GM12878 (cell line): ENCODE measurements around the gene TGIF2. TPM values are rescaled to one million over a fixed set of nuclear protein-coding genes. Genes with fewer than 3 reads are reported as not detected.

Experiments used
- ATAC-seq: fragments of 200-7000 bp; cut with Tn5 transposase; 3 replicates; pipeline ENCODE4 v1.9.1; 2020; ENCODE audit warnings: mild to moderate bottlenecking, moderate library complexity
- BruUV-seq: library from RNA; stranded (reverse); fragments of 400-500 nt; replicated peaks from 2 replicates; lab custom pipeline; 2021; lab: Mats Ljungman, UMichigan
- CTCF ChIA-PET: fragments of 300-600 bp; sonication (Branson Sonifier 250); formaldehyde crosslinking; extraction: SDS; loops from one replicate; lab custom pipeline; 2021; ENCODE audit warnings: inconsistent platforms; lab: Yijun Ruan, JAX
- POLR2A ChIA-PET: fragments of 350-600 bp; formaldehyde crosslinking; extraction: SDS; loops from one replicate; lab custom pipeline; 2021; ENCODE audit warnings: inconsistent platforms; lab: Charles Lee
- RAD21 ChIA-PET: fragments of 300-600 bp; sonication (Branson Sonifier 250); formaldehyde crosslinking; loops from one replicate; lab custom pipeline; 2023; ENCODE audit warnings: antibody characterized with exemption; ENCODE audit not compliant: unreplicated experiment; lab: Charles Lee
- SMC1A ChIA-PET: fragments of 300-600 bp; sonication (Branson Sonifier 250); formaldehyde crosslinking; loops from one replicate; lab custom pipeline; 2023; ENCODE audit not compliant: unreplicated experiment, uncharacterized antibody; lab: Charles Lee
- DNase-seq: peaks from one replicate; pipeline ENCODE4 v3.0.0-alpha.2; 2011; ENCODE audit warnings: low read depth, low spot score
- FAIRE-seq: peaks from 3 replicates; lab custom pipeline; 2011; peaks lifted over from hg19 to GRCh38; lab: Jason Lieb, UNC
- H2AFZ ChIP-seq: 2 replicates; pipeline ENCODE4 v1.6.0; 2011; ENCODE audit warnings: low read depth, low read length, control low read depth; ENCODE audit not compliant: control insufficient read depth
- H3K27ac ChIP-seq: 2 replicates; pipeline ENCODE4 v1.5.1; 2011; ENCODE audit warnings: control low read depth; ENCODE audit not compliant: control insufficient read depth, insufficient read depth
- H3K27me3 ChIP-seq, 2 experiments: replicated peaks in 1 of 2; 2 replicates each; pipeline versions ENCODE4 v1.6.0 to v1.6.1; 2011; ENCODE audit warnings: low read length in 1 of 2; ENCODE audit not compliant: control insufficient read depth in 2 of 2, insufficient read depth in 2 of 2
- H3K36me3 ChIP-seq, 2 experiments: 2 replicates each; pipeline ENCODE4 v1.5.1; 2011; ENCODE audit warnings: low read length in 1 of 2; ENCODE audit not compliant: control insufficient read depth in 2 of 2, insufficient read depth in 2 of 2
- H3K4me1 ChIP-seq: 2 replicates; pipeline ENCODE4 v1.6.1; 2011; ENCODE audit warnings: mild to moderate bottlenecking, low read length, moderate library complexity, mixed read lengths; ENCODE audit not compliant: control insufficient read depth, insufficient read depth
- H3K4me2 ChIP-seq: 2 replicates; pipeline ENCODE4 v1.6.0; 2011; ENCODE audit warnings: control low read depth; ENCODE audit not compliant: control insufficient read depth, insufficient read depth
- H3K4me3 ChIP-seq: fragments of 200-600 bp; sonication (generic); 2 replicates; pipeline ENCODE4 v1.5.1; 2016
- H3K79me2 ChIP-seq: 2 replicates; pipeline ENCODE4 v1.6.0; 2011; ENCODE audit warnings: low read length; ENCODE audit not compliant: control insufficient read depth, insufficient read depth
- H3K9ac ChIP-seq: 2 replicates; pipeline ENCODE4 v1.8.0; 2011; ENCODE audit warnings: low read length, control low read depth, mixed read lengths; ENCODE audit not compliant: control insufficient read depth, insufficient read depth
- H3K9me3 ChIP-seq: replicated peaks from 3 replicates; pipeline ENCODE4 v1.5.1; 2011; ENCODE audit warnings: mild to moderate bottlenecking, low read length; ENCODE audit not compliant: control insufficient read depth, insufficient read depth
- H4K20me1 ChIP-seq: 2 replicates; pipeline ENCODE4 v1.6.0; 2011; ENCODE audit not compliant: control insufficient read depth, insufficient read depth
- DPF2 ChIP-seq: fragments of 450-650 bp; IDR thresholded peaks from 2 replicates; pipeline ENCODE4 v1.6.1; 2017; ENCODE audit warnings: mild to moderate bottlenecking
- EED ChIP-seq: sonication (generic); IDR thresholded peaks from 2 replicates; pipeline ENCODE4 v1.6.1; 2016; ENCODE audit warnings: antibody characterized with exemption, low read depth
- MEF2B ChIP-seq: fragments of 450-650 bp; IDR thresholded peaks from 2 replicates; pipeline ENCODE4 v1.6.1; 2018; ENCODE audit warnings: mild to moderate bottlenecking, moderate library complexity; ENCODE audit not compliant: partially characterized antibody, poor library complexity, severe bottlenecking
- NR2C2 ChIP-seq: IDR thresholded peaks from 2 replicates; pipeline ENCODE4 v1.6.1; 2011; ENCODE audit warnings: borderline replicate concordance, low read depth; ENCODE audit not compliant: control insufficient read depth, insufficient read length
- NRF1 ChIP-seq: conservative IDR thresholded peaks from 2 replicates; pipeline ENCODE4 v1.6.1; 2011; ENCODE audit warnings: mild to moderate bottlenecking, low read depth, low read length, improper control_type of control experiment
- PAX5 ChIP-seq: IDR thresholded peaks from 2 replicates; pipeline ENCODE4 v1.6.1; 2011; ENCODE audit warnings: low read depth, low read length, borderline replicate concordance
- RELA ChIP-seq: fragments of 450-650 bp; IDR thresholded peaks from 2 replicates; pipeline ENCODE4 v1.8.0; 2014; ENCODE audit warnings: borderline replicate concordance; ENCODE audit not compliant: partially characterized antibody
- RFX5 ChIP-seq: IDR thresholded peaks from 2 replicates; pipeline ENCODE4 v1.6.1; 2011; ENCODE audit warnings: low read depth, low read length, improper control_type of control experiment
- SPI1 ChIP-seq: IDR thresholded peaks from 2 replicates; pipeline ENCODE4 v1.6.1; 2011; ENCODE audit warnings: low read depth, mild to moderate bottlenecking, low read length, moderate library complexity, borderline replicate concordance; ENCODE audit not compliant: insufficient read depth
- WRNIP1 ChIP-seq: IDR thresholded peaks from 2 replicates; pipeline ENCODE4 v1.6.1; 2011; ENCODE audit warnings: low read depth, low read length, improper control_type of control experiment, borderline replicate concordance
- WGBS: methylation state at CpG from one replicate; pipeline ENCODE4 v1.1.6; 2016; ENCODE audit warnings: low lambda C conversion rate; ENCODE audit not compliant: insufficient replicate concordance, insufficient coverage; ENCODE audit errors: missing lambda C conversion rate; 5-methylcytosine and 5-hydroxymethylcytosine counted together
- in situ Hi-C: fragments of 300-500 bp; cut with MboI; formaldehyde crosslinking; loops from 9 replicates; pipeline ENCODE4 v1.14.3; 2018; ENCODE audit warnings: mixed read lengths
- intact Hi-C: fragments of 100-400 bp; cut with micrococcal nuclease; formaldehyde crosslinking; loops from one replicate; pipeline ENCODE4 v1.14.2; 2022; ENCODE audit not compliant: unreplicated experiment
- polyA plus RNA-seq, 11 experiments: library from polyadenylated mRNA; depleted of rRNA in 4 of 11; unstranded in 6 of 11; stranded (reverse) in 5 of 11; fragments of >200 nt; fragmentation: Nextera tagmentation in 4 of 11; fragmentation: Illumina TruSeq in 1 of 11; extraction: Ambion mirVana in 4 of 11; extraction: Trizol in 1 of 11; gene quantifications; 1 replicate in 1 of 11; 2 replicates in 10 of 11; pipeline versions ENCODE4 v1.2.1 to v1.2.3, GENCODE V29; 2011 to 2016; ENCODE audit warnings: inconsistent platforms in 2 of 11, missing spikeins in 2 of 11, low read depth in 1 of 11
- total RNA-seq, 4 experiments: library from RNA; depleted of rRNA in 3 of 4; stranded (reverse); fragments of >200 nt in 3 of 4; fragmentation: Illumina TruSeq in 1 of 4; extraction: Trizol in 1 of 4; gene quantifications; 2 replicates each; pipeline versions ENCODE4 v1.2.1 to v1.2.3, GENCODE V29; 2013 to 2021
- TF ChIP-seq, protein P1 (sequence below): fragments of 450-650 bp; IDR thresholded peaks from 2 replicates; pipeline ENCODE4 v1.6.1; 2018; ENCODE audit warnings: mild to moderate bottlenecking, low read depth, moderate library complexity; ENCODE audit not compliant: partially characterized antibody
- TF ChIP-seq, protein P2 (sequence below): fragments of 450-650 bp; conservative IDR thresholded peaks from 2 replicates; pipeline ENCODE4 v1.6.1; 2017; ENCODE audit warnings: mild to moderate bottlenecking, moderate library complexity
- TF ChIP-seq, protein P3 (sequence below), 3 experiments: IDR thresholded peaks in 2 of 3; conservative IDR thresholded peaks in 1 of 3; 2 replicates each; pipeline ENCODE4 v1.5.1; 2011; ENCODE audit warnings: low read depth in 3 of 3, low read length in 3 of 3, mild to moderate bottlenecking in 3 of 3, control low read depth in 2 of 3, moderate library complexity in 2 of 3, inconsistent platforms in 1 of 3, mixed read lengths in 1 of 3; ENCODE audit not compliant: control insufficient read depth in 2 of 3, insufficient read depth in 1 of 3; ENCODE audit errors: extremely low read depth in 1 of 3
- TF ChIP-seq, protein P4 (sequence below): fragments of 150-350 bp; IDR thresholded peaks from 2 replicates; pipeline ENCODE4 v1.6.1; 2014; ENCODE audit warnings: mild to moderate bottlenecking, low read depth, low read length

Gene TGIF2
- total and polyA plus RNA-seq, 10 of the 15 experiments (the other 5 are each of a cell fraction or from before 2014, with no cell fraction given), result 13.1 to 47.1 (median 36.6) TPM

DNA sequence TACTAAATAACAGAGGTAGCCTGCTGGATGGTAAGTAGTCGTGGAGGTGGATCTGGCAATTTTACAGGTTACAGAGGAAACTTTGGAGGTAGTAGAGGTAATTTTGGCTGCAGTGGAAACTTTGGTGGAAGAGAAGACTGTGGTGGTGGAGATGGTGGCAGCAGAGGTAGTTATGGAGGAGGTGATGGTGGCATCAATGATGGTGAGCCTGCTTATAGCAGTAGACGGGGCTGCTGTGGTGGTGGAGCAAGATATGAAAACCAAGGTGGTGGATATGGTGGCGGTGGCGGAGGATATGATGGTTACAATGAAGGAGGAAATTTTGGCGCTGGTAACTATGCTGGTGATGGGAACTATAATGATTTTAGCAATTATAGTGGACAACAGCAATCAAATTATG is 47.5 kb downstream of the TGIF2 start:
- FAIRE-seq (no peak), ATAC-seq (no peak), DNase-seq (no peak)
- WGBS, result 97% methylated on average over 5 of the region's 5 CpGs
- H3K79me2 ChIP-seq, result no peaks in the 10 kb centered on the region
- in situ Hi-C loops (no loop called here), intact Hi-C loops (no loop called here)
- ChIA-PET CTCF (no interaction called here), RAD21 (no interaction called here), POLR2A (no interaction called here), SMC1A (no interaction called here)
- no peak overlapping the region for H2AFZ ChIP-seq
- H3K4me2 ChIP-seq, result no peak overlapping the region
- no peaks in the 10 kb centered on the region for H3K9me3 ChIP-seq
- H4K20me1 ChIP-seq, result no peaks in the 10 kb centered on the region
- H3K36me3 ChIP-seq, result no peaks in the 10 kb centered on the region
- H3K27ac ChIP-seq, result no peak overlapping the region
- no peak overlapping the region for H3K9ac ChIP-seq
- no peaks in the 10 kb centered on the region for H3K27me3 ChIP-seq
- no TSS peak for BruUV-seq
- H3K4me3 ChIP-seq, result no peak overlapping the region
- no peaks in the 10 kb centered on the region for H3K4me1 ChIP-seq
- TF ChIP-seq, protein P1, sequence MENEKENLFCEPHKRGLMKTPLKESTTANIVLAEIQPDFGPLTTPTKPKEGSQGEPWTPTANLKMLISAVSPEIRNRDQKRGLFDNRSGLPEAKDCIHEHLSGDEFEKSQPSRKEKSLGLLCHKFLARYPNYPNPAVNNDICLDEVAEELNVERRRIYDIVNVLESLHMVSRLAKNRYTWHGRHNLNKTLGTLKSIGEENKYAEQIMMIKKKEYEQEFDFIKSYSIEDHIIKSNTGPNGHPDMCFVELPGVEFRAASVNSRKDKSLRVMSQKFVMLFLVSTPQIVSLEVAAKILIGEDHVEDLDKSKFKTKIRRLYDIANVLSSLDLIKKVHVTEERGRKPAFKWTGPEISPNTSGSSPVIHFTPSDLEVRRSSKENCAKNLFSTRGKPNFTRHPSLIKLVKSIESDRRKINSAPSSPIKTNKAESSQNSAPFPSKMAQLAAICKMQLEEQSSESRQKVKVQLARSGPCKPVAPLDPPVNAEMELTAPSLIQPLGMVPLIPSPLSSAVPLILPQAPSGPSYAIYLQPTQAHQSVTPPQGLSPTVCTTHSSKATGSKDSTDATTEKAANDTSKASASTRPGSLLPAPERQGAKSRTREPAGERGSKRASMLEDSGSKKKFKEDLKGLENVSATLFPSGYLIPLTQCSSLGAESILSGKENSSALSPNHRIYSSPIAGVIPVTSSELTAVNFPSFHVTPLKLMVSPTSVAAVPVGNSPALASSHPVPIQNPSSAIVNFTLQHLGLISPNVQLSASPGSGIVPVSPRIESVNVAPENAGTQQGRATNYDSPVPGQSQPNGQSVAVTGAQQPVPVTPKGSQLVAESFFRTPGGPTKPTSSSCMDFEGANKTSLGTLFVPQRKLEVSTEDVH, result no peak
- TF ChIP-seq, protein P2, sequence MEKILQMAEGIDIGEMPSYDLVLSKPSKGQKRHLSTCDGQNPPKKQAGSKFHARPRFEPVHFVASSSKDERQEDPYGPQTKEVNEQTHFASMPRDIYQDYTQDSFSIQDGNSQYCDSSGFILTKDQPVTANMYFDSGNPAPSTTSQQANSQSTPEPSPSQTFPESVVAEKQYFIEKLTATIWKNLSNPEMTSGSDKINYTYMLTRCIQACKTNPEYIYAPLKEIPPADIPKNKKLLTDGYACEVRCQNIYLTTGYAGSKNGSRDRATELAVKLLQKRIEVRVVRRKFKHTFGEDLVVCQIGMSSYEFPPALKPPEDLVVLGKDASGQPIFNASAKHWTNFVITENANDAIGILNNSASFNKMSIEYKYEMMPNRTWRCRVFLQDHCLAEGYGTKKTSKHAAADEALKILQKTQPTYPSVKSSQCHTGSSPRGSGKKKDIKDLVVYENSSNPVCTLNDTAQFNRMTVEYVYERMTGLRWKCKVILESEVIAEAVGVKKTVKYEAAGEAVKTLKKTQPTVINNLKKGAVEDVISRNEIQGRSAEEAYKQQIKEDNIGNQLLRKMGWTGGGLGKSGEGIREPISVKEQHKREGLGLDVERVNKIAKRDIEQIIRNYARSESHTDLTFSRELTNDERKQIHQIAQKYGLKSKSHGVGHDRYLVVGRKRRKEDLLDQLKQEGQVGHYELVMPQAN, result no peak
- TF ChIP-seq RFX5, result no peak
- no peak for TF ChIP-seq PAX5
- TF ChIP-seq WRNIP1, result no peak
- TF ChIP-seq NRF1, result no peak
- TF ChIP-seq, protein P3, sequence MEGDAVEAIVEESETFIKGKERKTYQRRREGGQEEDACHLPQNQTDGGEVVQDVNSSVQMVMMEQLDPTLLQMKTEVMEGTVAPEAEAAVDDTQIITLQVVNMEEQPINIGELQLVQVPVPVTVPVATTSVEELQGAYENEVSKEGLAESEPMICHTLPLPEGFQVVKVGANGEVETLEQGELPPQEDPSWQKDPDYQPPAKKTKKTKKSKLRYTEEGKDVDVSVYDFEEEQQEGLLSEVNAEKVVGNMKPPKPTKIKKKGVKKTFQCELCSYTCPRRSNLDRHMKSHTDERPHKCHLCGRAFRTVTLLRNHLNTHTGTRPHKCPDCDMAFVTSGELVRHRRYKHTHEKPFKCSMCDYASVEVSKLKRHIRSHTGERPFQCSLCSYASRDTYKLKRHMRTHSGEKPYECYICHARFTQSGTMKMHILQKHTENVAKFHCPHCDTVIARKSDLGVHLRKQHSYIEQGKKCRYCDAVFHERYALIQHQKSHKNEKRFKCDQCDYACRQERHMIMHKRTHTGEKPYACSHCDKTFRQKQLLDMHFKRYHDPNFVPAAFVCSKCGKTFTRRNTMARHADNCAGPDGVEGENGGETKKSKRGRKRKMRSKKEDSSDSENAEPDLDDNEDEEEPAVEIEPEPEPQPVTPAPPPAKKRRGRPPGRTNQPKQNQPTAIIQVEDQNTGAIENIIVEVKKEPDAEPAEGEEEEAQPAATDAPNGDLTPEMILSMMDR (IDR thresholded peaks at IDR 0.05 in 2 of 3, conservative IDR thresholded peaks at IDR 0.05 in 1 of 3; ENCODE audit: control insufficient read depth in 2 of 3, extremely low read depth in 1 of 3, insufficient read depth in 1 of 3, low read depth in 3 of 3, low read length in 3 of 3), result no peak
- no peak for TF ChIP-seq DPF2
- TF ChIP-seq, protein P4, sequence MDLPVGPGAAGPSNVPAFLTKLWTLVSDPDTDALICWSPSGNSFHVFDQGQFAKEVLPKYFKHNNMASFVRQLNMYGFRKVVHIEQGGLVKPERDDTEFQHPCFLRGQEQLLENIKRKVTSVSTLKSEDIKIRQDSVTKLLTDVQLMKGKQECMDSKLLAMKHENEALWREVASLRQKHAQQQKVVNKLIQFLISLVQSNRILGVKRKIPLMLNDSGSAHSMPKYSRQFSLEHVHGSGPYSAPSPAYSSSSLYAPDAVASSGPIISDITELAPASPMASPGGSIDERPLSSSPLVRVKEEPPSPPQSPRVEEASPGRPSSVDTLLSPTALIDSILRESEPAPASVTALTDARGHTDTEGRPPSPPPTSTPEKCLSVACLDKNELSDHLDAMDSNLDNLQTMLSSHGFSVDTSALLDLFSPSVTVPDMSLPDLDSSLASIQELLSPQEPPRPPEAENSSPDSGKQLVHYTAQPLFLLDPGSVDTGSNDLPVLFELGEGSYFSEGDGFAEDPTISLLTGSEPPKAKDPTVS, result no peak
- no peak for TF ChIP-seq NR2C2
- TF ChIP-seq EED, result no peak
- no peak for TF ChIP-seq SPI1
- TF ChIP-seq MEF2B, result no peak
- TF ChIP-seq RELA, result no peak
